Choroid plexus epithelial cell (primary cell): ENCODE results near the gene ERMAP.
A peak's percentile ranks its signal among the peaks of the same experiment; 100 is the strongest.

ENCODE experiments used
- DNase-seq: peaks from one replicate; pipeline ENCODE4 v3.0.0-alpha.2; 2010; ENCODE audit warnings: low read depth
- H3K4me3 ChIP-seq: 2 replicates; pipeline ENCODE4 v1.5.1; 2011; ENCODE audit warnings: low read depth, mild to moderate bottlenecking, control low read depth, low read length, moderate library complexity
- TF ChIP-seq, protein P1 (sequence below): conservative IDR thresholded peaks from 2 replicates; pipeline ENCODE4 v1.5.1; 2011; ENCODE audit warnings: low read depth, mild to moderate bottlenecking, control low read depth, inconsistent platforms, low read length, moderate library complexity

The ERMAP gene

GRCh38 chr1:42816585-42817439 lies at the start of gene ERMAP, which contains the start of gene SVBP:
Gene ERMAP, plus strand, starts transcription at chr1:42817122. Its CDS starts 13,327 bp downstream, at chr1:42830449.
Gene SVBP, minus strand, starts transcription at chr1:42817397. Its CDS starts 853 bp downstream, at chr1:42816544.
- H3K4me3 ChIP-seq: peak within 1 kb of the TSS; percentile 93
- TF ChIP-seq, protein P1, sequence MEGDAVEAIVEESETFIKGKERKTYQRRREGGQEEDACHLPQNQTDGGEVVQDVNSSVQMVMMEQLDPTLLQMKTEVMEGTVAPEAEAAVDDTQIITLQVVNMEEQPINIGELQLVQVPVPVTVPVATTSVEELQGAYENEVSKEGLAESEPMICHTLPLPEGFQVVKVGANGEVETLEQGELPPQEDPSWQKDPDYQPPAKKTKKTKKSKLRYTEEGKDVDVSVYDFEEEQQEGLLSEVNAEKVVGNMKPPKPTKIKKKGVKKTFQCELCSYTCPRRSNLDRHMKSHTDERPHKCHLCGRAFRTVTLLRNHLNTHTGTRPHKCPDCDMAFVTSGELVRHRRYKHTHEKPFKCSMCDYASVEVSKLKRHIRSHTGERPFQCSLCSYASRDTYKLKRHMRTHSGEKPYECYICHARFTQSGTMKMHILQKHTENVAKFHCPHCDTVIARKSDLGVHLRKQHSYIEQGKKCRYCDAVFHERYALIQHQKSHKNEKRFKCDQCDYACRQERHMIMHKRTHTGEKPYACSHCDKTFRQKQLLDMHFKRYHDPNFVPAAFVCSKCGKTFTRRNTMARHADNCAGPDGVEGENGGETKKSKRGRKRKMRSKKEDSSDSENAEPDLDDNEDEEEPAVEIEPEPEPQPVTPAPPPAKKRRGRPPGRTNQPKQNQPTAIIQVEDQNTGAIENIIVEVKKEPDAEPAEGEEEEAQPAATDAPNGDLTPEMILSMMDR: no peak
- DNase-seq: peak; percentile 89

DNA sequence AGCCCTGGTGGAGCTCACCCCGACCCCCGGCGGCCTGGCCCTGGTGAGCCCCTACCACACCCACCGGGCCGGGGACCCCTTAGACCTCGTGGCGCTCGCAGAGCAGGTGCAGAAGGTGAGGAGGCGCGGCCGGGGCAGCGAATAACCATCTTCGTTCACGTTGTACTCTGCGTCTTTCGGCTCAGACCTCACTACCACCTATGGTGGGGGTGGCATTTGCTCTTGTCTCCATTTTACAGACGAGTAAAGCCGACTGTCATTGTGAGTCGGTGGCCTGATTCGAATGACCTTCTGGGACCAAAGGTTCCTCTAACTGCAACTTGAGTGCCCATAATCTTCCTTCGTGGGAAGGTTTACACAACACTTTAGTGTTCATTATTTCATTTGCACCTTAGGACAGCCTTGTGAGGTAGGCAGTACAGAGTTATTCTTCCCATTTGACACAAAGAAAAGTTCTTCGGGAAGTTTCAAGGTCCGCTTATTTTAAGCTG lies 49.4 kb upstream of the ERMAP start:
- H3K4me3 ChIP-seq: peak overlapping the region; percentile 97
- DNase-seq: peak; percentile 20
- TF ChIP-seq, protein P1: no peak

GRCh38 chr1:42768172-42768571 lies 48.8 kb upstream of the ERMAP start:
- no peak for DNase-seq
- peak overlapping the region; percentile 97 for H3K4me3 ChIP-seq
- TF ChIP-seq, protein P1: no peak

GRCh38 chr1:42769811-42770210 lies 47.1 kb upstream of the ERMAP start:
- no peak overlapping the region for H3K4me3 ChIP-seq
- TF ChIP-seq, protein P1: no peak
- DNase-seq: no peak

- TF ChIP-seq, protein P1: no peak
- DNase-seq: no peak
- H3K4me3 ChIP-seq: no peak overlapping the region
Measured at GRCh38 chr1:42773420-42773819, 43.5 kb upstream of the ERMAP start.

DNA sequence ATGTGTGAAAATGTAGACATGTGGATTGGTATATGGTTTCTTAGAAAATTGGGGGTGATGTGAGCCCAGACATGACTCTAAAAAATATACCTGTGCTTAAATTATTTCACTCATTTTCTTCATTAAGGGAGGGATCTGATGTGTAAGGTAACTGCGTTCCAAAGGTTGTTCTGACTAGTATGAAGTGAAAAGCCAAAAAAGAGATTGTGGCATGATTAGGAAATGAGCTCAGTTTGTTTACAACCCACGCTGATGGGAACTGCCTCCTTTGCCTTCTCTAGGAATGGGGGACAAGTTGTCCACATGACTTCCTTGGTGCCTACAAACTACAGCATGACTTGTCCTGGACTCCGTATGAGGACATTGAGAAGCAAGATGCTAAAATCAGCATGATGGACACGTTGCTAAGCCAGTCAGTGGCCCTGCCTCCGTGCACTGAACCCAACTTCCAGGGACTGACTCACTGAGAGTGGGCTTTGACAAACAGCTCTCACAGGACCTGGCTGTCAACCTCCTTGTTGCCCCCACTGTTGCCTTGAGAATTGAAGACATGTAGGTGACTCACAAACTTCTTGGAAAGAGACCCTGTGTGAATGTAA lies 41.9 kb upstream of the ERMAP start:
- TF ChIP-seq, protein P1: no peak
- no peak overlapping the region for H3K4me3 ChIP-seq
- no peak for DNase-seq
